NCI-H128 (cell line): ENCODE measurements around the gene TPGS1.
"Not testable (repeated sequence)": the region's sequence is repeated elsewhere in the genome, so short reads cannot be mapped to it uniquely, and the experiment has no call there.

Source experiments
- DNase-seq: peaks from one replicate; lab custom pipeline; 2025; ENCODE audit not compliant: unreplicated experiment; lab: John Stamatoyannopoulos, UW

The TPGS1 gene

GRCh38 chr19:474126-475078 is 32.9 kb upstream of the TPGS1 start:
- no peak for DNase-seq

GRCh38 chr19:475360-475759 is 31.9 kb upstream of the TPGS1 start:
- no peak for DNase-seq

DNA sequence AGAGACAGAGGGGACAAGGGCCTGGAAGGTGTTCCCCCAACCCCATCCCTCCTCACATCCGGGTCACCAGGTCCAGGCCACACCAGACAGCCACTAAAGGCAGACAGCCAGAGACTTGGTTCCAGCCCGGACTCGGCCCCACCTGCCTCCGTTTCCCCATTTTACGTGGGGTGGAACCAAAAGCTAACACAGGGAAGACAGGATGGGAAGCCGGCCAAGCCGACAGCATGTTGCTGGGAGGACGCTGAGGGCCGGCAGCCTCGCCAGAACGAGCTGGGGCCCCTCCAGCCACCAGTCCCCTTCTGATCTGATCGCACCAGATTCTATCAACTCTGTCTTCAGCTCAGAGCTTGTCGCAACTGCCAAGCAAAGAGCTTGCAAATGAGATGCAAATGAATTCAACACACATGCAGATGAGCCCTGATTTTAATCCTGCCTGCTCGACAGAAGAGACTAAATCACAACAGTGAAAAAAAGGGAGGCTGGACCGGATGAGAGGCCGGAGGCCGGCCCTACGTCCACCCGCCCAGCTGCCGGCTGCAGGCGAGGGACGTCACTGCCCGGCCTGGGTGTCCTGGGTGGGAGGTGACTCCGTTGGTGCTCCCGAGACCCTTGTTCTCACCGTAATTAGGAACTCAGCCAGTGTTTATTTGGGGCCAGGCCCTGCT is 28.9 kb upstream of the TPGS1 start:
- DNase-seq: no peak

GRCh38 chr19:478976-479375 is 28.3 kb upstream of the TPGS1 start:
- no peak for DNase-seq

DNA sequence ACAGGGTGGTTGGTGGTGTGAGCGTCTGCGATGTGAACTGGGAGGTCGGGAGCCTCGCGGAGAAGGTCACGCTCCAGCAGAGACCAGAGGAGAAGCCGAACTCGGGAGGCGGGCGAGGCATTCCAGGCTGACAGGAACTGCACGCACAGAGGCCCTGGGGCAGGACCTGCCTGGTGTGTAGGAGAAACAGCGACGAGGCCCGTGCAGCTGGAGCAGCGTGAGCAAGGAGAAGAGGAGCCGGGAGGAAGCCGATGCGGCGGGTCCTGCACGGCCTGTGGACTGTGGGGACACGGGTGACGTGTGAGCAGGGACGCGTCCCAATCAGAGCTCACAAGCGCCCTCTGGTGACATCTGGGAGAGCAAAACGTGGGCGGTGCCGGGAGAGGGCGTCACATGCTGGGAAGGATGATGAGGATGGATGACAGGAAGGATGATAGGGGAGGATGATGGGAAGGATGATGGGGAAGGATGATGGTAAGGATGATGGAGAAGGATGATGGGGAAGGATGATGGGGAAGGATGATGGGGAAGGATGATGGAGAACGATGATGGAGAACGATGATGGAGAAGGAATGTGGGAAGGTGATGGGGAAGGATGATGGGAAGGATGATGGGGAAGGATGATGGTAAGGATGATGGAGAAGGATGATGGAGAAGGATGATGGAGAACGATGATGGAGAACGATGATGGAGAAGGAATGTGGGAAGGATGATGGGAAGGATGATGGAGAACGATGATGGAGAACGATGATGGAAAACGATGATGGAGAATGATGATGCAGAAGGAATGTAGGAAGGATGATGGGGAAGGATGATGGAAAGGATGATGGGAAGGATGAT is 27.1 kb upstream of the TPGS1 start:
- DNase-seq: no peak

- not testable (repeated sequence) for DNase-seq
Observed at GRCh38 chr19:481100-481499, 26.2 kb upstream of the TPGS1 start.

GRCh38 chr19:482186-483041 is 24.9 kb upstream of the TPGS1 start:
- DNase-seq: no peak

DNA sequence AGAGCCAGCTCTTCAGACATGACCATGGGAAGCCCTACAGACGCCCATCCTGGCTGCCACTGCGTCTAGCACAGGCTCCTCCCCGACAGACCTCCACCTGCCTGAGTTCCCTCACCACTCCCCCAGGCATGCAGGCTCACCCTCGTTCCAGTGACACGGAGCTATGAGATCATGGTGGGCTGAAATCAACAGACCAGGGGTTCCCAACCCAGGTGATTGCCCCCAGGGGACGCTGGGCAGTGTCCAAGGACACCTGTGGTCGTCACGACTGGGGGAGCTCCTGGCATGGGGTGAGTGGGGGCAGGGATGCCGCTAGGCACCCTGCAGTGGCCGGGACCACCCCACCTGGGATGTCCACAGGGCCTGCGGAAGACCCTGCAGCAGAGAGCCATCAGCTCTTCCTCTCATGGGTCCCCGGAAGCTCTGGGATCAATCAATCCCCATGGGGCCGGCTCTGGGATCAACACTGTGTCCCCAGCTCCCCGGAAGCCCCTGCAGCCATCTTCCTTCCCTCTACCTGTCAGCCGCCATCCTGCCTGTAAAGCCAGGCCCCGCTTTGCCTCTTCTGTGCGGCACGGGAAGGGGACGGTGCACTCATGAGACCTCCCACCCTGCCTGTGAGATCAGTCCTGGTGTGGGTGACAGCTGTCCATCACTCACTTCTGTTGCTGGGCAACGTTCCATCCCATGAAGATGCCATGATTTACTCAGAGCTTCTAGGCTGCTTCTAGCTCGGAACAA is 23.8 kb upstream of the TPGS1 start:
- no peak for DNase-seq

DNA sequence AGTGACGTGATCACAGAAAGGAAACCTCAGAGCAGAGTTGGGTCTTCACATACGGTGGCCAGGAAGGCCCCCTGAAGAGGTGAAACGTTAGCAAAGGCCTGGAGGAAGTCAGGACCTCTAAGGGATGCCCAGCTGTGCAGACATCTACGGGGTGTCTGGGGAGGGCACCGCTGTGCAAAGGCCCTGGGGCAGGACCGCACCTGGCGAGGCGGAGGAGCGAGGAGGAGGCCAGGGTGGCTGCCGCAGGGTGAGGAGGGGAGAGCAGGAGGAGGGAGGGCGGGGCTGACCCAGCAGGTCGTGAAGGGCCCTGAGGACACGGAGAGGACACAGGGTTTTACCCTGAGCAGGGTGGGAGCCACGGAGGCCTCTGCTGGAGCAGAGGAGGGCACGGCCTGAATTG is 22.8 kb upstream of the TPGS1 start:
- DNase-seq: no peak

DNA sequence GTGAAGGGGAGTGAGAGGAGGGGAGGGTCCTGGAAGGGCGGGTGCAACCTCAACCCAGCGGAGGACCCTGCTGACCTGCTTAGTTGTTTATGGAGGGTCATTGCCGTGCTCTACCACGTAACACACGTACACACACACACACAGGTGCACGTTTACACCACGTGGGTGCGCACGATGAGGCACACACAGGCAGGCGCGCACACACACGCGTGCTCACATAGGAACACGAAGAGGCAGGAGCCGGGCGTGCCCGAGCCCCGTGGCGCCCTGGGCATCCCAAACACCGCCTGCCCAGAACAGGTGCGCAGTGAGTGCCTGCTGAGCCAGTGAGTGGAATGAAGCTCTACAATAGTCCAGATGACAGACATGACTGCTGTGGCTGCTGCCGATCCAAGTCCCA is 22.2 kb upstream of the TPGS1 start:
- peak; percentile 41 for DNase-seq

DNA sequence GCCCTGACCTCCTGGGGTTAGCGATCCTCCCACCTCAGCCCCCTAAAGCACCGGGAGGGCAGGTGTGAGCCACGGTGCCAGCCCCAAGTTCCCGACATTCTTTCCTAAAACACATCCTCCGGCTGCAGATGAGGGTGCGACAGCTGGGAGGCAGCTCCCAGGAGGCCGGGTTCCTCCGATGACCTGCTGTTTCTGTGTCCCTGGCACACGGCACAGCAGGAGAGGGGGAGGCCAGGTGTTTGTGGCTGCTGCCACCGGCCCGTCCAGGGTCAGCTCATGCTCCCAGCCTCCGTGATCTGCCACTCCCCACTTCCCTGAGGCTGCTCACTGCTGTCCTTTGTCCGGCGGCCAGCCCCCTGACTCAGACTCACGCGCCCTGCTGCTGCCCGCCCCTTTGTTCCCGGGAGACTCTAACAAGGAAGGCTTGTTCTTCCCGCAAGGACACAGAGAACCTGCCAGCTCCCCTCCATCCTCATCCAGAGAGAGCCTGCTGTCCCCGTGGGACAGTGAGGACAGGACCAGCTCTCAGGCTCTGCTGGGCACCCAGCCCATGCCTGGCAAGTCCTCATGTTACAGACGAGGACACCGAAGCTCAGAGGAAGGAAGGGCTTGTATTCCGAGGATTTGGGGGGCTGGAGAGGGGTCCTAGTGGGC is 21.6 kb upstream of the TPGS1 start:
- DNase-seq: no peak

GRCh38 chr19:488505-489417 is 18.5 kb upstream of the TPGS1 start:
- DNase-seq: peak; percentile 74

GRCh38 chr19:489418-490196 is 17.7 kb upstream of the TPGS1 start:
- no peak for DNase-seq

GRCh38 chr19:491146-491741 is 16.1 kb upstream of the TPGS1 start:
- no peak for DNase-seq

DNA sequence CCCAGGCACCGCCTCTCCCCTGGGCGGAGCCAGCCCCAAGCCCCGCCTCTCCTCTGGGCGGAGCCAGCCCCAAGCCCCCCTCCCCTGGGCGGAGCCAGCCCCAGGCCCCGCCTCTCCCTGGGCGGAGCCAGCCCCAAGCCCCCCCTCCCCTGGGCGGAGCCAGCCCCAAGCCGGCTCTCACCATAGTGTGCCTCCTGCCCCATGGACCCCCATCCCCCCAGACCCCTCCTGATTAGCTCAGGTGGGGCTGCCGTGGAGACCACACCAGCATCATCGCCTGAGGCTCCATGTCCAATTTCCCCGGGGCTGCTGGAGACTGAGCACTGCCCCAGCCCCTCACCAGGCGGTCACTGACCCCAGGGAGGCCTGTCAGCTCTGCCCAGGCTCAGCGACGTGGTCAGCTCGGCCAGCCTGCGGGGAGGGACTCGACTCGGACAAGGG is 15.2 kb upstream of the TPGS1 start:
- no peak for DNase-seq

- no peak for DNase-seq
Observed at GRCh38 chr19:493391-494170, 13.7 kb upstream of the TPGS1 start.
